Esophagus (tissue), 2 donors: Measurements from ENCODE around the gene DNASE1L3. TPM values are rescaled to one million over a fixed set of nuclear protein-coding genes. Genes with fewer than 3 reads are reported as not detected.
A peak's percentile ranks its signal among the peaks of the same experiment; 100 is the strongest.

Source experiments
- H3K27ac ChIP-seq, 2 donors: one replicate each; pipeline ENCODE4 v1.5.1; 2013; ENCODE audit warnings: low read depth in 2 of 2, mild to moderate bottlenecking in 2 of 2, inconsistent platforms in 1 of 2, low read length in 1 of 2, moderate library complexity in 1 of 2
- H3K27me3 ChIP-seq, 2 donors: one replicate each; pipeline ENCODE4 v1.6.1; 2013; ENCODE audit warnings: low read length in 2 of 2, control low read depth in 1 of 2, mild to moderate bottlenecking in 1 of 2; ENCODE audit not compliant: insufficient read depth in 2 of 2, control insufficient read depth in 1 of 2
- H3K36me3 ChIP-seq, 2 donors: one replicate each; pipeline ENCODE4 v1.6.1; 2013; ENCODE audit warnings: low read length in 1 of 2; ENCODE audit not compliant: control insufficient read depth in 2 of 2, insufficient read depth in 2 of 2
- H3K4me1 ChIP-seq, 2 donors: one replicate each; pipeline ENCODE4 v1.6.1; 2013; ENCODE audit warnings: low read length in 1 of 2; ENCODE audit not compliant: control insufficient read depth in 2 of 2, insufficient read depth in 2 of 2
- H3K4me3 ChIP-seq, 2 donors: one replicate each; pipeline ENCODE4 v1.5.1; 2013; ENCODE audit warnings: low read length in 2 of 2, mild to moderate bottlenecking in 2 of 2, low read depth in 1 of 2, moderate library complexity in 1 of 2
- H3K9me3 ChIP-seq, 2 donors: one replicate each; pipeline ENCODE4 v1.6.1; 2013; ENCODE audit warnings: mild to moderate bottlenecking in 2 of 2, low read depth in 1 of 2, low read length in 1 of 2, moderate library complexity in 1 of 2; ENCODE audit not compliant: control insufficient read depth in 2 of 2, insufficient read depth in 1 of 2
- WGBS, 2 donors: extraction: QIAGEN DNeasy Blood & Tissue Kit; methylation state at CpG; one replicate each; pipeline ENCODE4 v1.1.7; 2013; 5-methylcytosine and 5-hydroxymethylcytosine counted together
- polyA plus RNA-seq, 2 donors: library from polyadenylated mRNA; stranded (reverse); fragments of 200-250 nt; gene quantifications; one replicate each; pipeline ENCODE4 v1.2.3, GENCODE V29; 2013
- donor health status: healthy with polysubstance abuse.
- donor health status: Bipolar disorder and iron deficiency.

The DNASE1L3 gene, protein sequence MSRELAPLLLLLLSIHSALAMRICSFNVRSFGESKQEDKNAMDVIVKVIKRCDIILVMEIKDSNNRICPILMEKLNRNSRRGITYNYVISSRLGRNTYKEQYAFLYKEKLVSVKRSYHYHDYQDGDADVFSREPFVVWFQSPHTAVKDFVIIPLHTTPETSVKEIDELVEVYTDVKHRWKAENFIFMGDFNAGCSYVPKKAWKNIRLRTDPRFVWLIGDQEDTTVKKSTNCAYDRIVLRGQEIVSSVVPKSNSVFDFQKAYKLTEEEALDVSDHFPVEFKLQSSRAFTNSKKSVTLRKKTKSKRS
- polyA plus RNA-seq: 10 to 100 TPM in 1 of 2 donors, 1 to 10 TPM in 1; 7.5 to 39.3 TPM

DNA sequence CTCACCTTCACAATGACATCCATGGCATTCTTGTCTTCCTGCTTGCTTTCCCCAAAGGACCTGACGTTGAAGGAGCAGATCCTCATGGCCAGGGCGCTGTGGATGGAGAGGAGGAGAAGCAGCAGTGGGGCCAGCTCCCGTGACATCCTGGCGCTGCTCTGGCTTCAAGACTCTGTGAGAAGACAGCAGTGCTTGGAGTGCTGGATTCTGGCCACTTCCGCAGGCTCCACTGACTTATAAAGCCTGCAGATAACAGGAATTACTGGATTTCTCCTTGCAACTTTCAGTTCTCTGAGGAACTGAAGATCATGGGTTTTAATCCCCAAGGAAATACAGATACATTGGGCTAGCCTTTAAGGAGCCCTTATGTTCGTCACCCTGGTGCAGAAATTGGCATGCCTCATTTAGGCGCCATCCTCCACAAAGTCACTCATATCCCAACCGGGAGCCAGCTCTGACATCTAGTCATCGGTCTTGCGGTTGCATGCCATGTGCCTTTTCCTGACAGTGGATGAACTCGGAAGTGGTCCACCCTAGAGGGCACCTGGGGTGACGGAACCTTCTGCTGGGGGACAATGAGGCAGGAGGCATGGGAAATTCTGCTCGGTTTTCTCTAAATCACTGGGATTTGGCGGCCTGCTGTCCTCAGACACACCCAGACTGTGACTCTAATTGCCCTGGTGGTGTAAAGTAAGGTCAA lies at the start of gene DNASE1L3:
Gene DNASE1L3 (minus strand): TSS at position 212 of the 700 bp plus-strand sequence. CDS start 66 bp downstream, at position 146.
- Histone ChIP-seq H3K9me3 (no peaks in the 10 kb centered on the region), H3K4me1 (peaks cover 3 to 23% of the 10 kb centered on the region in 2 donors), H3K4me3 (peak within 1 kb of the TSS in 1 of 2 donors; percentile 14), H3K27me3 (no peaks in the 10 kb centered on the region), H3K36me3 (no peaks in the 10 kb centered on the region), H3K27ac (peak within 1 kb of the TSS in 1 of 2 donors; percentile 77)
- WGBS, 2 donors: 65 to 67% methylated on average over 14 of the region's 14 CpGs

DNA sequence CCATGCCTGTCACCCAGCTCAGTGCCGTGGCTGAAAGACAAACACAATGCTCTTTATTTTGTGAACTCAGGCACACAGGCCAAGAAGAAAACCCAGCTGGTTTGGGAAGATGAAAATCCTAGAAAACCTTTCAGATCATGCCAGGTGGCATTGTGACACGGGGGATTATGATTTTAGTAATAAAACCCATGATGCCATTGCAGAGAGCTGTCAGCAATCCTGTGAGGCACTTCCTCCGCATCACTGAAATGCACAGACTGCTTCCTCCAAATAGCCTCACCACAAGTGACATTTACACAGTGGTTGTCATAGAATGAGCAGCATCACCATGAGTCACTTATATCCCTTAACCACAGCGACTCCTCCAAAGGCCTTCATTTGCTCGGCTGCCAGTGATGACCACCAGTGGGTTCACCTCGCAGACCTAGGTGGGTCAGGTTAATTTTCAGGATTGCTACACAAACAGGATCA lies 49.5 kb upstream of the DNASE1L3 start:
- Histone ChIP-seq H3K27ac (no peak overlapping the region), H3K4me1 (no peaks in the 10 kb centered on the region), H3K9me3 (no peaks in the 10 kb centered on the region), H3K27me3 (no peaks in the 10 kb centered on the region), H3K4me3 (no peak overlapping the region), H3K36me3 (peaks cover 8 to 11% of the 10 kb centered on the region in 2 donors)
- 78 to 84% methylated on average over 6 of the region's 6 CpGs for WGBS, 2 donors

DNA sequence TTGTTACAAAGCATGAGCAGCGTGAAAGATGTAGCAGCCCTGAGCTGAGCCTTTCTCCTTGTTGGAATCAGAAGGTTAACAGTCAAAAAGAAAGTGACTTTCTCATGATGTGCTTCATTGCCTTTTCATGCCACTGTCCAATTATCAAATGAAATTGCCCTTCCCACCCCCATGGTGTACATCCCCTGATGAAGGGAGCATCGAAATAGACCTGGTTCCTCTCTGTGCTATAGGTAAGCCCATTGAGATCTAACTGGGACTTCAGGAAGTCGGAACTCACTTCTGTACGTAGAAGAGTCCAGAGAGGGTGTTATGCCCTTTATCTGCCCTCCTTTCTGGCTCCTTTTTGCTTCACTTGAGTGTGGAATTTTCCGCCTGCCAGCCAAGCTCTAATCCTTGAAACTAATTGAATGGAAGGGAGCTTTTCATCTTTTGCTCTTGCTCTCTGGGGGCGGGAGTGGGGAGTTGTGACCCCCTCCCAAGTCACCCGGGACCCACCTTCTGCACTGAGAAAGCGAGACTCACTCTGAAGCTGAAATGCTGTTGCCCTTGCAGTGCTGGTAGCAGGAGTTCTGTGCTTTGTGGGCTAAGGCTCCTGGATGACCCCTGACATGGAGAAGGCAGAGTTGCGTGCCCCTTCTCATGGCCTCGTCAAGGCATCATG lies 47.8 kb upstream of the DNASE1L3 start:
- no peak overlapping the region for H3K4me3 ChIP-seq
- no peaks in the 10 kb centered on the region for H3K4me1 ChIP-seq
- H3K27me3 ChIP-seq: no peaks in the 10 kb centered on the region
- WGBS, 2 donors: 90 to 92% methylated on average over 10 of the region's 10 CpGs
- H3K36me3 ChIP-seq: peaks cover 8 to 11% of the 10 kb centered on the region in 2 donors
- no peaks in the 10 kb centered on the region for H3K9me3 ChIP-seq
- no peak overlapping the region for H3K27ac ChIP-seq

DNA sequence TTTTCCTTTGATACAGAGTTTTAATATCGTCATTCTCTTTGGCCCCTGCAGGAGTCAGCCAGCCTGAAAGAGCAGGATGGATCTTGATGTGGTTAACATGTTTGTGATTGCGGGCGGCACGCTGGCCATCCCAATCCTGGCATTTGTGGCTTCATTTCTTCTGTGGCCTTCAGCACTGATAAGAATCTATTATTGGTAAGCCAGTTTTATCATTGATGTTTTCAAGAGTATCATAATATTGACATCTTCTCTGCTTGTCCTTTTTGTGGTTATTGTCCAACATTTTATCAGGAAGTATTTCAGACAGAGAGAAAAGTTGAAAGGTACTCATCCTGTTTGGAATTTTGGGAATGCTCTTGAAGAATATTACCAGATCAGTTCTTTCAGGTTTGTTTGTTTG lies 45.7 kb upstream of the DNASE1L3 start:
- H3K4me1 ChIP-seq: no peaks in the 10 kb centered on the region
- no peak overlapping the region for H3K27ac ChIP-seq
- 94 to 95% methylated on average over 4 of the region's 4 CpGs for WGBS, 2 donors
- H3K4me3 ChIP-seq: no peak overlapping the region
- H3K9me3 ChIP-seq: no peaks in the 10 kb centered on the region
- H3K27me3 ChIP-seq: no peaks in the 10 kb centered on the region
- peaks cover 8 to 11% of the 10 kb centered on the region in 2 donors for H3K36me3 ChIP-seq

DNA sequence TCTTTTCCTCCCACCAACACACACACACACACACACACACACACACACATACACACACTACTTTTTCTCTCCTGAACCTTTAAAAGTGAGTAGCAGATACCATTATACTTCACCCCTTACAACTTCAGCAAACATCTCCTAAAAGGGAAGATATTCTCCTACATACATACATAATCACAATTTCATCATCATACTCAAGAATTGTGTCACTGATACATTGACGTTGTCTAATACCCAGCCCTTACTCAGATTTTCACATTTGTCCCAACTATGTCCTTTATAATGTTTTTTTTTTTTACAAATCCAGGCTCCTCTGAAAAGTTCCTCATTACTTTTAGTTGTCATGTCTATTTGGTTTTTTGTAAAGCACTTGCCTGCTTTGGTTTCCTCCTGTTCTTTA lies 45.3 kb upstream of the DNASE1L3 start:
- Histone ChIP-seq H3K27me3 (no peaks in the 10 kb centered on the region), H3K4me1 (no peaks in the 10 kb centered on the region), H3K9me3 (no peaks in the 10 kb centered on the region), H3K36me3 (peaks cover 8 to 11% of the 10 kb centered on the region in 2 donors), H3K4me3 (no peak overlapping the region), H3K27ac (no peak overlapping the region)
- 80 to 90% methylated on average over 1 of the region's 1 CpG for WGBS, 2 donors

DNA sequence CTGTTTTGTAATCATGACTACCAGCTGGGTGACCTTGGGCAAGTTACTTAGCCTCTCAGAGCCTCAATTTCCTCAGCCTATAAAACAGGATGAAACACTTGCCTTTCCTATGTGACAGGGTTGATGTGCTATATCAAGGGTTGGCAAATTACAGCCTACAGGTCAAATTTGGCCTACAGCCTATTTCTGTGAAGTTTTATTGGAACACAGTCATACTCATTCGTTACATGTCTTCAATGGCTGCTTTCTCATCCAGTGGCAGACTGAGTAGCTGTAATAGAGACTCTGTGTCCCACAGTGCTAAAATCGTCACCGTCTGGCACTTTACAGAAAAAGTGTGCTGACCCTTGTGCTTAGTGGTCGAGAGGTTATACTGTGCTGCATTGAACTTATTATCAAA lies 43.4 kb upstream of the DNASE1L3 start:
- Histone ChIP-seq H3K4me1 (no peaks in the 10 kb centered on the region), H3K27me3 (no peaks in the 10 kb centered on the region), H3K4me3 (no peak overlapping the region), H3K36me3 (peaks cover 5 to 7% of the 10 kb centered on the region in 2 donors), H3K9me3 (no peaks in the 10 kb centered on the region), H3K27ac (no peak overlapping the region)
- 85 to 92% methylated on average over 4 of the region's 4 CpGs for WGBS, 2 donors

DNA sequence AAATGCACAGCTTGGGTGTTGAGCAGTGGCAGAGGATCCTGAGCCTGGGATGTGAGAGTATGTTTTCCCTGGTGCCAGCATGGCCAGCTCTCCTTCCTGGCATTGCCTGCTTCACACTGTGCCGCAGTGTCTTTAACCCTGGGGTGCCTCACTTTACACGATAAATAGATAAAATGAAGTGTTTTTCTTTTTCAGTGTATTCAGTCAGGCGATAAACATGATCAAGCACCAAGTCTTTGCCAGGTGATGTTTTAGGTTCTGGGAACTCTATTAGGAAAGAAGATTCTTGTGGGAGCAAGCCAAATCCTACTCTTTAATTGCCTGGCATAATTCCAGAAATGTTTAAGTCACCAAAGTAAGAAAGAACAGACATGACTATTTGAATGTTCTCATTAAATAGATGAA lies 40.9 kb upstream of the DNASE1L3 start:
- no peaks in the 10 kb centered on the region for H3K4me1 ChIP-seq
- no peaks in the 10 kb centered on the region for H3K36me3 ChIP-seq
- no peak overlapping the region for H3K4me3 ChIP-seq
- H3K9me3 ChIP-seq: no peaks in the 10 kb centered on the region
- no peaks in the 10 kb centered on the region for H3K27me3 ChIP-seq
- WGBS, 2 donors: 68% methylated on average over 3 of the region's 3 CpGs
- no peak overlapping the region for H3K27ac ChIP-seq

DNA sequence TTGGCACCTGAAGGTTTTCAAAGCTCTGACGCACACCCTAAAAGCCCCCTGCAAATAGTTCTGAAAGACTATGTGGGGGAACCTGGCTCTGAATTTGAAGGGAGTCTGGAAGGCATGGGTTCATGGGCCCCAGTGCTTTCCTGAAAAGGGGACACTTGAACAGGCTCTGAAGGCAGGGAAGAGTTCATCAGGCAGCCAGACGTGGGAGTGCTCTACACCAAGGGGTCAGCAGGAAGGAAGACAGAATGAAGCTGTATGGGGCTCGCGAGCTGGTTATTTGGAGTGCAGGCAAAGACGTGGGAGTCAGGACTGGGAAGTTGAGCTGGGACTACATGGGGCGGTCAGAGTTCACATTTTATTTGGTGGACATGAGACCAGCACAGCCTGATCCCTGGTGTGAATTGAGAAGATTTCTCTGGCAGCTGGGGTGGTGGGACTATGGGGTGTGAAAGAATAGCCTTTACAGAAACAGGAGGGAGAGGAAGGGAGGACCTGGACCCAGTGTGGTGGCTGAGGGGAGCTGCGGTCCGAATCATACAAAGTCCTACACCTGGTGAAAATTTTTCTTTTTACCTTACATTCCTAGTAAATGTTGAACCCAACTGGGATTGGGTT lies 39.4 kb upstream of the DNASE1L3 start:
- Histone ChIP-seq H3K36me3 (no peaks in the 10 kb centered on the region), H3K27ac (no peak overlapping the region), H3K27me3 (no peaks in the 10 kb centered on the region), H3K4me1 (peaks cover 0 to 3% of the 10 kb centered on the region in 2 donors), H3K4me3 (no peak overlapping the region), H3K9me3 (no peaks in the 10 kb centered on the region)
- 84 to 90% methylated on average over 8 of the region's 8 CpGs for WGBS, 2 donors

DNA sequence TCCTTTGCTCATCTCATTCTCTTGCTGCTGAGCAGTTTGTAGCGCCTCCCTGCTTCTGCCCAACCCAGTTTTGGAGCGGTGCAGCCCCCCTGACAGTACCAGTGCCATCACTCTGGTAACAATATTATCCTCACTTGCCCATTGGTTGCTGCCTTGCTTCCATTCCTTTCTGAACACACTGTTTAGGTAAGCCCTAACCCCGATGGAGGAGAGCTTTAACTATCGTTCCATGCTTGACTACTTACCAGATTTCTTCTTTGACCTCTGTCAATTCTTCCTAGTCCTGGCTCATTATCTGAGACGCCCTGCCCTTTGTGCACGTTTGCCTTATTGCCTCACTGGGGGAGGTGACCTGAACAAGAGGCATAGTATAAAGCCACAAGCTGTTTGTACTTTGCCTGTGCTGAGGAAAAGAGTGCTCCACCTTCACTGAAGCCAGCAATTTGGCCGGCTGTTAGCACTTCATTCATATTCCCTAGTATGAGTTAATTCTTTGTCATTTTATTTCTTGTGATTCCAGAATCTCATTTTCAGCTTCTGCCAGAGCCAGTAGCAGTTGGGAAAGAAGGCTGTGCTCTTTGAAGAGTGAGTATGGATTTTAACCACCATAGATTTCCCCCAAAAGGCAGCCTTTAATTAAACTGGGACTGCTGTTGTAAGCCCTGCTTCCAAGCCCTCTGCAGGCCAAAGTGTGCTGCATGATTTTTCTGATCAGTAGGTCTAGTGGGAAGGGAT lies 38.8 kb upstream of the DNASE1L3 start:
- H3K27ac ChIP-seq: no peak overlapping the region
- 57 to 60% methylated on average over 7 of the region's 7 CpGs for WGBS, 2 donors

More for the DNA sequence above, 38.8 kb upstream of the DNASE1L3 start:
- Histone ChIP-seq H3K36me3 (no peaks in the 10 kb centered on the region), H3K4me1 (peaks cover 0 to 3% of the 10 kb centered on the region in 2 donors), H3K9me3 (no peaks in the 10 kb centered on the region), H3K27me3 (no peaks in the 10 kb centered on the region), H3K4me3 (no peak overlapping the region)
